Measurements from ENCODE around the gene AGPAT3.

AGPAT3 gene

DNA sequence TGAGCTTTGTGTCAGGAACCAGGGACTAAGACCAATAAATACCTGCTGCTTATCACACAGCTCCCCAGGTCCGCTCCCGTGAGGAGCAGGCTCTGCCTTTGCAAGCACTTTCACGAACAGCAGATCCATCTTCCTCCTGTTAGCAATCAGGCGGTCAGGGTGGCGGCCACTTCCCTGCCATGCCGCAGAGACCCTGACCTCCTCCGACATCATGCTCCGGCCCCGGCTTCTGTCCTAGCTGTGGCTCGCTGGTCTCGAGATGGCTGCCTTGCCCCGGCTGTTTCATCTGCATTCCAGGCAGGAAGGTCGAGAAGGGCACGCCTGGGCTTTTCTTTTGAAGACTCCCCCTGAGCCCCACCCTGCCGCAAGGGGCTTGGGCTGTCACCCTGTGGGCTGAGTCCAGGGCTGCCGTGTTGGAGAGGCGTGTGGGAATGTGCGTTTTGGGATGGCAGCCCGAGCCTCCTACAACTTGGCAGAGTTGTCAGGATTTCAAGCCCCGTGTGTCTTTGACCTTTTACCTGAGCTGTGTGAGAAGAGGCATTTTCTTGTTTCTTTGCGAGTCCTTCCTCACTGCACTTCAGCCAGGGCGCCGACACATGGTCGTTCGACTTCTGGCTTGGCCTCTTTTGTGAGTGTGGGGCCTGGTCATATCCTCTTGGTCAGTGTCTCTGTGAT, 59.5 kb downstream of the AGPAT3 start:
- no peaks in the 10 kb centered on the region for H3K9me3 ChIP-seq (ENCODE audit: control insufficient read depth, insufficient read depth, low read length)
- H3K4me1 ChIP-seq (ENCODE audit: control insufficient read depth, insufficient read depth, low read length): peaks cover 3% of the 10 kb centered on the region
- H3K27me3 ChIP-seq (ENCODE audit: control insufficient read depth, insufficient read depth, low read length): no peaks in the 10 kb centered on the region
- no peak overlapping the region for H3K9ac ChIP-seq (ENCODE audit: low read depth, low read length)
- H3K36me3 ChIP-seq (ENCODE audit: control insufficient read depth, insufficient read depth, low read length): no peaks in the 10 kb centered on the region
- H3K4me3 ChIP-seq (ENCODE audit: low read depth, low read length): no peak overlapping the region

DNA sequence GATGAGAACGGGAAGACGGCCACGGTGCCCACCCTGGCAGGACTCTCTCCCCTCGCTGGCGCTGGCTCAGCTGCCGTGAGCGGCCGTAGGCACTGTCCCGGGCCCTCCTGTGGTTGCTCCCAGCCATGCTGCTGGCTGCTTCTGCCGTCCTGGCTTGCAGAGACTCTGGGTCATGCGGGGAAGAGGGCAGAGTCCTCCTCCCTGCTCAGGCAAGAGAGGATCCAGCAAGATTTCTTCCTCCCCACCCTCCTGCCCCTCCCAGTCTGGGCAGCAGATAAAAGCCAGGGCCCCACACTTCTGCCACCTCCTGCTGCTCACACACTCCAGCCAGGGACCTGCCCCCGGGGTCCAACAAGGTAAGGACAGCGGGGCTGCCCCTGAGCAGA, 60.1 kb downstream of the AGPAT3 start:
- no peak overlapping the region for H3K4me3 ChIP-seq (ENCODE audit: low read depth, low read length)
- no peaks in the 10 kb centered on the region for H3K27me3 ChIP-seq (ENCODE audit: control insufficient read depth, insufficient read depth, low read length)
- H3K36me3 ChIP-seq (ENCODE audit: control insufficient read depth, insufficient read depth, low read length): no peaks in the 10 kb centered on the region
- peaks cover under 1% of the 10 kb centered on the region for H3K4me1 ChIP-seq (ENCODE audit: control insufficient read depth, insufficient read depth, low read length)
- H3K9me3 ChIP-seq (ENCODE audit: control insufficient read depth, insufficient read depth, low read length): no peaks in the 10 kb centered on the region
- H3K9ac ChIP-seq (ENCODE audit: low read depth, low read length): no peak overlapping the region

DNA sequence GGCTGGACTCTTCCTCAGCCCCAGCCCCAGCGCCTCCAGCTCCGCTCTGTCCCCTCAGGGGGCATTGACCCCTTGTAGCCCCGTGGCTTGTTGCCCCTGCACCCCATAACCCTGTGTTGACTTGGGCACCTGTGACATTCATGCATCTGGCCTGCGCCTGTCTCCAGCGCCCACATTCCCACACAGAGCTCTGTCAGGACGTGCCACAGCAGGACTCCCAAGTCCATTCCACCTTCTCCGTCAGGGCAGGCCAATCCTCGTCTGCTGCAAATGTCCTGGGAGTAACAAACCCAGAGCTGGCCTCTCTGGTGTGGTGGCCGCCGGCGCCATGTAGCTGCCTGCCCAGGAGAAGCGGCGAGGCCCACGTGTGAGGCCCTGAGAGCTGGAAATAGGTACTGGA, 60.6 kb downstream of the AGPAT3 start:
- no peak overlapping the region for H3K9ac ChIP-seq (ENCODE audit: low read depth, low read length)
- H3K4me1 ChIP-seq (ENCODE audit: control insufficient read depth, insufficient read depth, low read length): no peaks in the 10 kb centered on the region
- H3K27me3 ChIP-seq (ENCODE audit: control insufficient read depth, insufficient read depth, low read length): no peaks in the 10 kb centered on the region
- H3K36me3 ChIP-seq (ENCODE audit: control insufficient read depth, insufficient read depth, low read length): no peaks in the 10 kb centered on the region
- H3K9me3 ChIP-seq (ENCODE audit: control insufficient read depth, insufficient read depth, low read length): no peaks in the 10 kb centered on the region
- no peak overlapping the region for H3K4me3 ChIP-seq (ENCODE audit: low read depth, low read length)

DNA sequence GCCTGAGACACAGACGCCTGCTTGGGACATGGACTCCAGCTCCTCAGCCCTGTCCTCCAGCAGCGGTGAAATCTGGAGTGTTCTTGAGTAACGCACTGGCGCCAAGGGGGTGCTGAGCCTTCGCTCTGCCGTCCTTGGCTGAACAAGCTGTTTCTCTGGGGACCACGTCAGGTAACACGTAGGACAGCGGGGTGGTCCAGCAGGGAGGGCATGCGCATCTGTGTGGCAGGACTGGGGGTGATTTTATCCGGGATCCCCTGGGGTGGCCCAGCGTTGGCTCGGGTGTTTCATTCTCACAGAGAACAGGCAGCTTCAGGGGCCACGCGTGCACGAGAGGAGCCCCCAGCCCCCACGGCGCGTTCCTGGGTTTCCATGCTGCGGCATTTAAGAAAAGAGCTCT, 61.2 kb downstream of the AGPAT3 start:
- Histone ChIP-seq H3K9me3 (ENCODE audit: control insufficient read depth, insufficient read depth, low read length) (no peaks in the 10 kb centered on the region), H3K4me1 (ENCODE audit: control insufficient read depth, insufficient read depth, low read length) (no peaks in the 10 kb centered on the region), H3K9ac (ENCODE audit: low read depth, low read length) (no peak overlapping the region), H3K27me3 (ENCODE audit: control insufficient read depth, insufficient read depth, low read length) (no peaks in the 10 kb centered on the region), H3K4me3 (ENCODE audit: low read depth, low read length) (no peak overlapping the region), H3K36me3 (ENCODE audit: control insufficient read depth, insufficient read depth, low read length) (no peaks in the 10 kb centered on the region)

DNA sequence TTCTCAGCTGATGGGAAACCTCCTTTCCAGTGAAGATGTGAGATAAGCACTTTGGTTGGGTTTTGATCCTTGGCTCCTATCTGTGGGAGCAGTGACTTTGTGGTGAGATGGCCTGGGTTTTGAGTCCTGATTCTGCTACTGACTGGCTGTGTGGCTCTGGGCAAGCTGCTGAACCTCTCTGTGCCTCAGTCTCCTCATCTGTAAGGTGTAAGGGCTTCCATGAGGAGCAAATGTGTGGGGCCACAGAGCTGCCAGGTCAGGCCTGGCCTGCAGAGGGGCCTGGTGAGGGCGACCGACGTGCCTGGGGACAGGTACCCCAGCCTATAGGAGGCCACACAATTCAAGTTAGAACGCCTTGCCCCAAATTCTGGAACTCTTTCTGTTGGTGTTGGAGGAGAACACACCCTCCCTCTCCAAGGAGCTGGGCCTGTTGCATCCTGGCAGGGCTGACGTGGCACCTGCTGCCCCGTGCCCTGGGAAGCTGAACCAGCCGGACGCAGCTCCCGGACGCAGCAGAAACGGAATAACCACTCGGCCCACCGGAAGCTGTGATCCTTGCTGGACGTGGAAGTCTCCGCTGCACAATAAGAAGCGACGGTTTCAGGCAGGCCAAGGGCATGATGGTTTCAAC, 62.7 kb downstream of the AGPAT3 start:
- Histone ChIP-seq H3K4me3 (ENCODE audit: low read depth, low read length) (no peak overlapping the region), H3K9ac (ENCODE audit: low read depth, low read length) (no peak overlapping the region), H3K9me3 (ENCODE audit: control insufficient read depth, insufficient read depth, low read length) (no peaks in the 10 kb centered on the region), H3K4me1 (ENCODE audit: control insufficient read depth, insufficient read depth, low read length) (no peaks in the 10 kb centered on the region), H3K36me3 (ENCODE audit: control insufficient read depth, insufficient read depth, low read length) (no peaks in the 10 kb centered on the region), H3K27me3 (ENCODE audit: control insufficient read depth, insufficient read depth, low read length) (no peaks in the 10 kb centered on the region)

DNA sequence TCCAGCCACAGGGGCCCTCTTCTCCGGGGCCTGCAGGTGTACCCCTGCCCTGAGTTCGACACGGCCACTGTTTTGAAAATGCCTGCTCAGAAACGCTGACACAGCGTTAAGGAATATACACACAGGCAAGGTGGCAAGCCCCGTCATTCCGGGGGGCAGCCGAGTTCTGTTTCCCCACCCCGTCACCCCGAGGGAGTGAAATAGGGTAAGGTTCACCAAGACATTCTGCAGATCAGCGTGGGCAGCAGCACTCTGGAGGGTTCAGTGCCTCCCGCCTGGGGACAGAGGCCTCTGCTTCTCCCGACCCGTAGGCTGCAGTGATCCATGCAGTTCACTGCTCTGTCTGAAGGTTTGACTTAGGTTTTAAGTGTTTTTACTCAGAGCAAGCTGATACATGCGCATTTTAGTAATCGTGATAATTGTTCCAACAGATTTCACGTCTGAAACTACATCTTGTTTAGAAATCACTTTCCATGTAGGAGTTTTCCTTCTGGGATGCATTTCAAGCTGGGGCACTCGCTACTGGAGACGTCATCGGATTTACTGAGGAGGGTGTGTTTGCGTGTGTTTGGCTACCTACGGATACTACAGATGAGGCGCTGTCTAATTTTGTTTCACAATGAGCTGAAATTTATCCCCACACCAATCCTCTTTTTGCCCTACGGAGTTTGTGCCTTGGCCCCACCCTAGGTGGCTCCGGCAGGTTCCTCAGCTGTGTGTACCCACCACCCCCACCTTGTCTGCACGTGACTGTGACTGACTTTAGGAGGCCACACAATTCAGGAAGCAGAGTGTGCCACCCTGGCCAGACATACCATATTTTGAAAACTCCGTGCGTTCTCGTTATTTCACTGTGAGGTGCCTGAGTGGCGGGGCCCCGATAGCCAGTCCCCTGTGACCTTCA, 63.5 kb downstream of the AGPAT3 start:
- no peaks in the 10 kb centered on the region for H3K9me3 ChIP-seq (ENCODE audit: control insufficient read depth, insufficient read depth, low read length)
- no peak overlapping the region for H3K9ac ChIP-seq (ENCODE audit: low read depth, low read length)
- no peaks in the 10 kb centered on the region for H3K27me3 ChIP-seq (ENCODE audit: control insufficient read depth, insufficient read depth, low read length)
- H3K4me3 ChIP-seq (ENCODE audit: low read depth, low read length): no peak overlapping the region
- no peaks in the 10 kb centered on the region for H3K36me3 ChIP-seq (ENCODE audit: control insufficient read depth, insufficient read depth, low read length)
- no peaks in the 10 kb centered on the region for H3K4me1 ChIP-seq (ENCODE audit: control insufficient read depth, insufficient read depth, low read length)

DNA sequence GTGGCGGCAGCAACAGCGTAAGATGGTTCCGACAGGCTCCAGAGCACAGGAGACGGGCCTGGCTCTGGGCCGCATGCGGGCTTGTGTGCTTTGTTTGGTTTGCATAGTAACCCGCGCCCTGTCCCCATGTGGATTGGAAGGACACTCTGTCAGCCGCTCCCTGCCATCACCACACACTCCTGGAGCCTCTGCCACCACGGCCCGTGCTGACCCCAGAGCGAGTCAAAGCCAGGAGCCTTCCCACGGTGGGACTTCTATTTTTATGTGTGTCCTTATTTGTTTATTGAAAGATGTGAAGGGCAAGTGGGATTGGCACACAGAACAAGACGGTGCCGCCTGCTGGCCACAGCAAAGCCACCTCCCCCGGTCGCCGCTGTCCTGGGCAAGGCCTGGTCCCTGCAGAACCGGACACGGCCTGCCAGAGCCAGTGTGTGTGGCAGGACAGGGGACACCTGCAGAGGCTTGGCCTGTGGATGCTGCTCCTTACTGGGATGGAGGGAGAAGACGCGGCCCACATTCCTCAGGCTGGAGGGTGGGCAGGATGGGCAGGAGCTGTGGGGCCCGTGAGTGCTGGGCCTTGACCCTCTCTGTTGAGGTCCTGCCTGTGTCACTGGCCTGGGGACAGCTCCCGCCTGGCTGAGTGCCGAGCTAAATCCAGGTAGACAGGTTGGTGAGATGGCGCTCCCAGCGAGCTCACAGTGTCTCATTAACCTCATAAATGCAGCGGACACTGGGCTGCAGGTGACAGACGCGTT, 64.4 kb downstream of the AGPAT3 start:
- H3K4me1 ChIP-seq (ENCODE audit: control insufficient read depth, insufficient read depth, low read length): no peaks in the 10 kb centered on the region
- H3K36me3 ChIP-seq (ENCODE audit: control insufficient read depth, insufficient read depth, low read length): no peaks in the 10 kb centered on the region
- no peaks in the 10 kb centered on the region for H3K27me3 ChIP-seq (ENCODE audit: control insufficient read depth, insufficient read depth, low read length)
- H3K9me3 ChIP-seq (ENCODE audit: control insufficient read depth, insufficient read depth, low read length): no peaks in the 10 kb centered on the region
- no peak overlapping the region for H3K4me3 ChIP-seq (ENCODE audit: low read depth, low read length)
- H3K9ac ChIP-seq (ENCODE audit: low read depth, low read length): no peak overlapping the region

DNA sequence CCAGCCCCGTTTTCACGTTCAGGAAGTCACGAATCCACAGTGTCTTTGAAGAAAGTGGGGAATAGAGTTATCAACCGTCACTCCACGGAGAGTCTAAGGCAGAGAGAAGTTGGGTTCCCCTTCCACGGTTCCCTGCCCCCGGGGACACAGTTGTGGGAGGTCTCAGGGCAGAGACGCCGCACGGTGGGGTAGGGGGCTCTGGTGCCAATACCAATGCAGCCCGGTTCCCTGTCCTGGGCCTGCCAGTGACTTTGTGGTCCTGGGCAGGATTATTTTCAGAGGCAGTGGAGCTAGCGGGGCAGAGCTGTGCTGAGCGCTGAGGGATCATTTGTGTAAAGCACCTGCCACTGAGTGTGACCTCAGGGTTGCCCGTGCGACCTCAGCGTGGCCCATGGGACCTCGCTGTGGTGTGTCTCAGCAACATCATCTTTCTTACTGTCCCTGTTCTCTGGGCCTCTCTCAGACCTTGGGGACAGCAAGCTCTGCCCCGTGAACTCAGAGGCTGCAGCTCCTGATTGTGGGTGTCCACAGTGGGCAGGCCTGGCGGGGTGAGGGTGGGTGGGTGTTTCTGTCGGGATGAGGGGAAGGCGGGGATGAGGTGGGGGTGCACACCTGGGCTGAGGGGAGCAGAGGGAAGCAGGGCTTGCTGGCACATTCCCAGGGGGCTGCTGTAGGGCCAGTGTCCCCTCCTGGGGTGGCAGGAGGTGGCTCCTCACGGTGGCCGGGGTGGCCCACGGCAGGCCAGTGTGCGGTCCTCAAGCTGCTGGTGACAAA, 65.2 kb downstream of the AGPAT3 start:
- Histone ChIP-seq H3K4me3 (ENCODE audit: low read depth, low read length) (no peak overlapping the region), H3K4me1 (ENCODE audit: control insufficient read depth, insufficient read depth, low read length) (no peaks in the 10 kb centered on the region), H3K27me3 (ENCODE audit: control insufficient read depth, insufficient read depth, low read length) (no peaks in the 10 kb centered on the region), H3K36me3 (ENCODE audit: control insufficient read depth, insufficient read depth, low read length) (no peaks in the 10 kb centered on the region), H3K9ac (ENCODE audit: low read depth, low read length) (no peak overlapping the region), H3K9me3 (ENCODE audit: control insufficient read depth, insufficient read depth, low read length) (no peaks in the 10 kb centered on the region)

DNA sequence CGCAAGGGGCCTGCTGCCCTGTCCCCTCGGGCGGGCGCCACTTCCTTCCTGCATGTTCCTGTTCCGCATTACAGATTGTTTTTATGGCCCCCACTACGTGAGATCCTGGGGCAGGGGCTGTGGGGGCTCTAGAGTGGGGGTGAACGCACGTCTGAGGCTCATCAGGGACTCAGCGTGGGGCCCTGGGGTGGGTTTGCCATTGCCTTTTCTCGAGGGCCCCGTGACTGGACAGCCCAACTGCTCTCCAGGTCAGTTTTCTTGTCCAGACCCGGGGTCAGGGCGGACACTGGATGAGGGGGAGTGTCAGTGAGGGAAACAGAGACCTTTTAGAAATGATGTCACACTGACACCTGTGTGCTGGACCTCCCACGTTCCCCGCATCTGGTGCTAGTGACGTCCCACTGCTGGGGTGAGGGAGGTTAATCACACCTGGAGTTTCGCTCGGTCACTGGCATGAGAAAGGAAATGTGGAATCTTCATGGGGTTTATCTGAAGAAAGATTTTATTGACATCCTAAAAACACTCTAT, 65.9 kb downstream of the AGPAT3 start:
- no peak overlapping the region for H3K4me3 ChIP-seq (ENCODE audit: low read depth, low read length)
- no peaks in the 10 kb centered on the region for H3K36me3 ChIP-seq (ENCODE audit: control insufficient read depth, insufficient read depth, low read length)
- H3K9ac ChIP-seq (ENCODE audit: low read depth, low read length): no peak overlapping the region
- H3K9me3 ChIP-seq (ENCODE audit: control insufficient read depth, insufficient read depth, low read length): no peaks in the 10 kb centered on the region
- no peaks in the 10 kb centered on the region for H3K27me3 ChIP-seq (ENCODE audit: control insufficient read depth, insufficient read depth, low read length)
- no peaks in the 10 kb centered on the region for H3K4me1 ChIP-seq (ENCODE audit: control insufficient read depth, insufficient read depth, low read length)

DNA sequence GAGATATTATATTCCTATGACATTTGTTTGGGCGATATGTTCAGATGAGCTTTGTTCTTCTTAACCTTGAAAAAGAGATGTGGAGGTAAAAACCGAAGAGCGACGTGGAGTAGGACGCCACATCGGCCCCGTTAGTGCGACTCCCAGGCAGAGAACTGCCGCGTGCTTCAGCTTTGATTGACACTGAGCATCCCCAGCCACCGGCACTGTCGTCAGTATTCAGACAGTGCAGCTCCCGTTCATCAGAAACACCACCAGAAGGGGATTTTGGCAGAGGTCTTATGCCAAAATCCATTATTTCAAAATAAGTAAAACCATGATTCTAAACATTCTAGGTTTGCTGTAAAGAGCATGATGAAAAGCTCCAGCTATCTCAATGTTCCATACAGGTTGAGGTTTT, 66.5 kb downstream of the AGPAT3 start:
- H3K9ac ChIP-seq (ENCODE audit: low read depth, low read length): no peak overlapping the region
- H3K4me3 ChIP-seq (ENCODE audit: low read depth, low read length): no peak overlapping the region
- H3K9me3 ChIP-seq (ENCODE audit: control insufficient read depth, insufficient read depth, low read length): no peaks in the 10 kb centered on the region
- H3K4me1 ChIP-seq (ENCODE audit: control insufficient read depth, insufficient read depth, low read length): no peaks in the 10 kb centered on the region
- no peaks in the 10 kb centered on the region for H3K36me3 ChIP-seq (ENCODE audit: control insufficient read depth, insufficient read depth, low read length)
- H3K27me3 ChIP-seq (ENCODE audit: control insufficient read depth, insufficient read depth, low read length): no peaks in the 10 kb centered on the region

DNA sequence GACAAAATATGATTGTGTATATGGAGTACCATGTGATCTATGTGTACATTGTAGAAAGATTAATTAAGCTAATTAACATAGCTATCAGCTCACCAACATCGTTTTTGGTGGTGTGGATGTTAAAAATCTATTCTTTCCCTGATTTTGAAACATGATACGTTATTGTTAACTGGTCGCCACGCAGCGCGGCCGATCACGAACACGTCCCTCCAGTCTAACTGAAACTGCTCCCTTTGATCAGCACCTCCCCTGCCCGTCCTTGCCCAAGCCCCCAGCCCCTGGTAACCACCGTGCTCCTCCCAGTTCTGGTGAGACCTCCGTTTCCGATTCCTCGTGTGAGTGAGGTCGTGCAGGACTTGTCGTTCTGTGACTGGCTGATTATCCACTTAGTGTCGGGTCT, 67.0 kb downstream of the AGPAT3 start:
- no peaks in the 10 kb centered on the region for H3K27me3 ChIP-seq (ENCODE audit: control insufficient read depth, insufficient read depth, low read length)
- H3K9ac ChIP-seq (ENCODE audit: low read depth, low read length): no peak overlapping the region
- no peaks in the 10 kb centered on the region for H3K4me1 ChIP-seq (ENCODE audit: control insufficient read depth, insufficient read depth, low read length)
- H3K9me3 ChIP-seq (ENCODE audit: control insufficient read depth, insufficient read depth, low read length): no peaks in the 10 kb centered on the region
- H3K4me3 ChIP-seq (ENCODE audit: low read depth, low read length): no peak overlapping the region
- H3K36me3 ChIP-seq (ENCODE audit: control insufficient read depth, insufficient read depth, low read length): no peaks in the 10 kb centered on the region

Measured in iPS-15b (cell line).